PFSK-1 (cell line): ENCODE data around the gene MAT2A.

Source experiments
- FOXP2 ChIP-seq: optimal IDR thresholded peaks from 2 replicates; pipeline ENCODE3; 2011; ENCODE audit warnings: borderline replicate concordance, control low read depth, inconsistent platforms; ENCODE audit not compliant: insufficient read depth; ENCODE audit errors: extremely low read length, extremely low read depth
- POLR2AphosphoS5 ChIP-seq: IDR thresholded peaks from 2 replicates; pipeline ENCODE4 v1.6.1; 2012; ENCODE audit warnings: low read depth, mild to moderate bottlenecking, control low read depth, low read length, moderate library complexity
- SIN3A ChIP-seq: IDR thresholded peaks from 2 replicates; pipeline ENCODE4 v1.6.1; 2012; ENCODE audit warnings: mild to moderate bottlenecking, low read length, moderate library complexity, borderline replicate concordance; ENCODE audit not compliant: insufficient read depth
- TAF1 ChIP-seq: IDR thresholded peaks from 2 replicates; pipeline ENCODE4 v1.6.1; 2012; ENCODE audit warnings: low read length, control low read depth, borderline replicate concordance; ENCODE audit not compliant: insufficient read depth
- TF ChIP-seq, protein P1 (sequence below), 2 experiments: IDR thresholded peaks; 2 replicates each; pipeline versions ENCODE4 v1.6.1 to v1.8.0; 2011 to 2012; ENCODE audit warnings: low read depth in 2 of 2, low read length in 2 of 2, control low read depth in 1 of 2, inconsistent platforms in 1 of 2, mild to moderate bottlenecking in 1 of 2, moderate library complexity in 1 of 2; ENCODE audit not compliant: insufficient read depth in 1 of 2

Gene MAT2A

DNA sequence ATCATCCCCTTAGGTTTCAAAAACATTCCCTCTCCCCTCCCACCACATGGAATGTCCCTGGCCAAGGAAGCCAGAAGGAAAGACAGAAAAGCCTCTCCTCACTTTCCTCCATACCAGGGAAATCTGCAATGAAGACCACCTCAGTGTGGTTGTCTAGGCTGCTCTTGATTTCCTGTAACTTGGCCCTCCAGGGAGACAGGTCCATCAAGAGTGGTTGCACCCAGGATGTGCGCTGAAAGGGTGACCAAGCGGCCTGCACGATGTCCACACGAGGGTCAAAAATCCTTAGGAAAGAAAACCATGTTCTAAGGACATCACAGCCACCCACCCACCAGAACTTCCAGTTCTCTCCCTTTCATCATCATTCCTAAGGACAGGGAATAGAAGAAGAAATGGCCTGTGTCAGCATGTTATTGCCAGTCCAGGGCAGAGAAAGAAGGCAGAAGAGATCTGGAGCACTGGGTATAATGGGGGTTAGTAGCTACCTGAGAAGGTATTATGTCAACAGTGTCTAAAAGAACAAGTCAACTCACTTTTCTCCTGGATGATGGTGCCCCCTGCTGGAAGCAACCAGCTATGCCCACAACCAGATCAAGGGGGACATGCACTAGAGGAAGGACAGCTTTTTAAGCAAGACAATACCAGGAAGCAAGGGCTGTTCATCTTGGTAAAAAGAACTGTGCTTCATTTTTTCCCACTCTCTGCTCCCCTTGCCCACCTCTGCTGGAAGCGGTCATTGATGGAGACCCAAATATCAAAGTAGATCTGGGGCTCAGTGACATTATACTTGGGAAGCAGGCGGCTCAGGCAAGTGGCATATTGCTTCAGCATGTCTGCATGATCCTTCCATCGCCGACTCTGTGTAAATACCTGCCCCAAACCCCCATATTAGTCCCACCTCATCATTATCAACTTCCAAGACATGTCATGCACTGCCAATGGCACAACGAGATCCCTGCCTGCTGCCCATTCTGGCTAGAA lies 13.0 kb downstream of the MAT2A start:
- TF ChIP-seq SIN3A = no peak
- no peak for TF ChIP-seq FOXP2
- TF ChIP-seq TAF1 = no peak
- TF ChIP-seq, protein P1, sequence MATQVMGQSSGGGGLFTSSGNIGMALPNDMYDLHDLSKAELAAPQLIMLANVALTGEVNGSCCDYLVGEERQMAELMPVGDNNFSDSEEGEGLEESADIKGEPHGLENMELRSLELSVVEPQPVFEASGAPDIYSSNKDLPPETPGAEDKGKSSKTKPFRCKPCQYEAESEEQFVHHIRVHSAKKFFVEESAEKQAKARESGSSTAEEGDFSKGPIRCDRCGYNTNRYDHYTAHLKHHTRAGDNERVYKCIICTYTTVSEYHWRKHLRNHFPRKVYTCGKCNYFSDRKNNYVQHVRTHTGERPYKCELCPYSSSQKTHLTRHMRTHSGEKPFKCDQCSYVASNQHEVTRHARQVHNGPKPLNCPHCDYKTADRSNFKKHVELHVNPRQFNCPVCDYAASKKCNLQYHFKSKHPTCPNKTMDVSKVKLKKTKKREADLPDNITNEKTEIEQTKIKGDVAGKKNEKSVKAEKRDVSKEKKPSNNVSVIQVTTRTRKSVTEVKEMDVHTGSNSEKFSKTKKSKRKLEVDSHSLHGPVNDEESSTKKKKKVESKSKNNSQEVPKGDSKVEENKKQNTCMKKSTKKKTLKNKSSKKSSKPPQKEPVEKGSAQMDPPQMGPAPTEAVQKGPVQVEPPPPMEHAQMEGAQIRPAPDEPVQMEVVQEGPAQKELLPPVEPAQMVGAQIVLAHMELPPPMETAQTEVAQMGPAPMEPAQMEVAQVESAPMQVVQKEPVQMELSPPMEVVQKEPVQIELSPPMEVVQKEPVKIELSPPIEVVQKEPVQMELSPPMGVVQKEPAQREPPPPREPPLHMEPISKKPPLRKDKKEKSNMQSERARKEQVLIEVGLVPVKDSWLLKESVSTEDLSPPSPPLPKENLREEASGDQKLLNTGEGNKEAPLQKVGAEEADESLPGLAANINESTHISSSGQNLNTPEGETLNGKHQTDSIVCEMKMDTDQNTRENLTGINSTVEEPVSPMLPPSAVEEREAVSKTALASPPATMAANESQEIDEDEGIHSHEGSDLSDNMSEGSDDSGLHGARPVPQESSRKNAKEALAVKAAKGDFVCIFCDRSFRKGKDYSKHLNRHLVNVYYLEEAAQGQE (IDR thresholded peaks at IDR 0.05; ENCODE audit: insufficient read depth in 1 of 2, low read depth in 2 of 2, low read length in 2 of 2) = no peak
- no peak for TF ChIP-seq POLR2AphosphoS5

DNA sequence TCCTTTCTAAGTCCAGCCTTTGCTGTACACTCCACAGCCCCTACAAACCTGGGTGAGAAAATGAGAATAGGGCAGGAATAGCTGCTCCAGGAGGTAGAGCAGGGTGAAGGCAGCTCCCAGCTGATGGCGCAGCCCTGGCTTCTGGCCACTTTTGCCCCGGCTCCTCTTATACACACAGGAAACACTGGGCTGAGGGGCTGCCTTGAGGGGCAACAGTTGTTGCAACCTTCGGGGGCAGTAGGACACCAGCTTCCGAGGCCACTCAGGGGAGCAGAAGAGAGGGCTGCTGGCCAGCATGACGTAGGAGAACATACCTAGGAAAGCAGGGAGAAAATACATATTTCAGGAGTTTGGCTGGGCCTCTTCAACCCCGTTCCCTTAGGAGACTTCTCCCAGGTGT lies 14.2 kb downstream of the MAT2A start:
- TF ChIP-seq SIN3A (no peak), POLR2AphosphoS5 (no peak), TAF1 (no peak), FOXP2 (no peak)
- TF ChIP-seq, protein P1 (IDR thresholded peaks at IDR 0.05; ENCODE audit: insufficient read depth in 1 of 2, low read depth in 2 of 2, low read length in 2 of 2) = no peak

GRCh38 chr2:85554980-85555612 lies 16.1 kb downstream of the MAT2A start:
- TF ChIP-seq SIN3A = no peak
- TF ChIP-seq, protein P1 (IDR thresholded peaks at IDR 0.05; ENCODE audit: insufficient read depth in 1 of 2, low read depth in 2 of 2, low read length in 2 of 2) = no peak
- no peak for TF ChIP-seq FOXP2

GRCh38 chr2:85557130-85557529 lies 18.2 kb downstream of the MAT2A start:
- no peak for TF ChIP-seq TAF1
- no peak for TF ChIP-seq POLR2AphosphoS5
- no peak for TF ChIP-seq SIN3A
- TF ChIP-seq, protein P1 (IDR thresholded peaks at IDR 0.05; ENCODE audit: insufficient read depth in 1 of 2, low read depth in 2 of 2, low read length in 2 of 2) = no peak
- TF ChIP-seq FOXP2 = no peak
